GM23248 (cell line): ENCODE data around the gene RAPGEF4.

ENCODE experiments used
- EZH2 ChIP-seq: fragments of 200-600 bp; sonication (generic); IDR thresholded peaks from 2 replicates; pipeline ENCODE4 v1.6.1; 2018; ENCODE audit warnings: antibody characterized with exemption, mild to moderate bottlenecking; ENCODE audit not compliant: insufficient read depth, poor library complexity, severe bottlenecking
- EZH2phosphoT487 ChIP-seq: fragments of 200-600 bp; sonication (generic); IDR thresholded peaks from 2 replicates; pipeline ENCODE4 v1.6.1; 2018; ENCODE audit warnings: antibody characterized with exemption, moderate library complexity, mild to moderate bottlenecking, low read depth; ENCODE audit not compliant: insufficient read depth

DNA sequence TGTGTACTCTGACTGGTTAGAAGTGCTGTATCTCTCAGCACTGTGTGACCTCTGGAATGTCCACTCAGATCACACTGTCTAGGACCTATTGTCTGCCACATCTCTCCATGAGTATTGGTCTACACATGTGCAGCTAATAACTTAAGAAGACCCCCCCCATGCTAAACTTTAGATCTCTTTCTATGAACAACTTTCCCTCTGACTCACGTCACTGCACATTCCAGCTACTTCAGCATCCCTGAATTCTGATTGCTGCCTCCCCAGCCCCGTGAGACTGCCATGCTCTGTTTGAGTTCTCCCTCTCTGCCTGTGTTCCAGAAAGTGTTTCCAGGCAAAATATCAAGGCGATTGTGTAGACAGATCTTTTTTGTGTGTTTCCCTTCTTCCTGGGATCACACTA is 41.8 kb downstream of the RAPGEF4 start:
- TF ChIP-seq EZH2 (no peak), EZH2phosphoT487 (no peak)
